Stimulated activated CD4-positive, alpha-beta T cell treated with anti-CD3 and anti-CD28 coated beads, TNF-alpha, amount 100 ng/mL, for 1 hour (primary cell): ENCODE measurements around the gene TXNDC11.

ENCODE experiments used
- DNase-seq, 3 donors: peaks; one replicate each; pipeline ENCODE4 v3.0.0-alpha.2; 2020; ENCODE audit warnings: low read depth in 3 of 3, low spot score in 1 of 3

The TXNDC11 gene

DNA sequence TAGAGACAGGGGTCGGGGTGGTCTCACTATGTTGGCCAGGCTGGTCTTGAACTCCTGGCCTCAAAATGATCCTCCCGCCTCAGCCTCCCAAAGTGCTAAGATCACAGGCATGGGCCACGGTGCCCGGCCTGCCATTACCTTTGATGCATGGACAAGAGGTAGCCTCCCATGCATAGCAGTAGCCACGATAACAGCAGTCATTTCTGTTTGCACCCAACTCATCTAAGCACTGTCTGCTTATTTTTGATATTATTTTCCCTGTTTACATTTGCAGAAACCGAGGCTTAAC, 111.9 kb downstream of the TXNDC11 start:
- no peak for DNase-seq

DNA sequence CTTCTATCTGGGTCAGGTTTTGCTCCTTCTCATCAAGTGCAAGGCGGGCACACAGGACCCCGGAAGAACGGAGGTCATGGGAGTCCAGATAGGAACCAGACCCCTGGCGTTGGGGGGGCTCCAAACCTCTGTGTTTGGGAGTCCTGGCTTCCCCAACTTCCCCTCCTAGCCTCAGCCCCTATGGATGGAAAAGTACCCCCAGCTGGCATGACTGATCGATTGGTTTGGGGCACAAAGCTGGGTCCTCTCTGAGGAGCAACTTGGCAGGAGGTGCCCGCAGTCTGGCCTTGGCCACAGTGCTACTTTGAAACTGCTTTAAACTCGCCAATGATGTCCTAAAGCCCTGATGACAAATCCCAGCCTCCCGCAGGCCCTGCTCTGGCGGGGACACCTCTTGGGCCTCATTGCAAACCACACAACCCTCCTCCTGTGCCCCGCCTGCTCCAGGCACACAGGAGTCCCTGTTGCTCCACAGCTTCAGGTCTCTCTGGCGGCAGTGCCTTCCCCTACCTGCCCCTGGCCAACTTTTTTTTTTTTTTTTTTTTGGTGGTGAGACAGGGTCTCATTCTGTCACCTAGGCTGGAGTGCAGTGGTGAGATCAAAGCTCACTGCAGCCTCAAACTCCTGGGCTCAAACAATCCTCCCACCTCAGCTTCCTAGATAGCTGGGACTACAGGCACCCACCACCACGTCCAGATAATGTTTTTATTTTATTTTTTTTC, 112.5 kb downstream of the TXNDC11 start:
- DNase-seq = no peak
